ENCODE results near the gene FIGNL2. TPM values are rescaled to one million over a fixed set of nuclear protein-coding genes. Genes with fewer than 3 reads are reported as not detected.
A peak's percentile ranks its signal among the peaks of the same experiment; 100 is the strongest.

The FIGNL2 gene
- total and polyA plus RNA-seq, 12 donors, result 0.22 to 0.69 (median 0.39) TPM

DNA sequence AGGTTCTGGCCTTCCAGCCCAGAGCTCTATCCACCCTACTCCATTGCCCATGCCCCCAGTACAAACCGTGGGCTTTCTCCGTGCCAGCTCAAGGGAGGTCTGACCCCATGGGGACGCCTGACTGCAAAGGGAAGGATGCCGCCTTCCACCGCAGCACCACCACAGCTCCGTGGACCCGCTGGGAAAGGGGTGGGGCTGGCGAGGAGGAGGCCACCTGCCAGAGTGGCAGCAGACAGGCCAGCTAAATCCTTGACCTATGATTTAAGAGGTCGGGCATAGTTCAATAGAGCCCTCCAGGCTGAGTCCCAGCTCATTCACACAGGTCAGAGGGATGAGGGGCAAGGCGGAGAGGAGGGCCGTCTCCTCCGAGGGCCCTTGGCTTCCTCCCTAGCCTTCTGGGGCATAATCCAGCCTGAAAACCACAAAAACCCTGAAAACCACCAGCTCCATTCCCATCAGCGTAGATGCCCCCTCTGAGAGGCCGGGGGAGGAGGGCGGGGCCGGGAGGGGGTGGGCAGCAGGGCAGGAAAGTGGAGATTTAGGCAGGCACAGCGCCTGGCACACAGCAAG, 14.9 kb upstream of the FIGNL2 start:
- Histone ChIP-seq H3K36me3 (no peaks in the 10 kb centered on the region), H3K9me3 (no peaks in the 10 kb centered on the region), H3K4me3 (peak overlapping the region in 9 of 10 donors; percentile 34 to 56 (median 49)), H3K27ac (no peak overlapping the region), H3K27me3 (peaks cover 0 to 59% (median 32%) of the 10 kb centered on the region in 7 donors), H3K4me1 (peaks cover 0 to 20% (median 13%) of the 10 kb centered on the region in 9 donors)
- intact Hi-C loops (cut with DNase I), result loop anchor here in 1 of 10 donors (5.0 kb wide), 1 partner anchor 441 kb away; the partner anchor contains the start of gene SLC4A8
- peak in 3 of 8 donors; percentile 7 to 31 (median 9) for ATAC-seq
- 53 to 55% methylated on average over 17 of the region's 17 CpGs for WGBS, 2 donors
- TF ChIP-seq, protein P1, sequence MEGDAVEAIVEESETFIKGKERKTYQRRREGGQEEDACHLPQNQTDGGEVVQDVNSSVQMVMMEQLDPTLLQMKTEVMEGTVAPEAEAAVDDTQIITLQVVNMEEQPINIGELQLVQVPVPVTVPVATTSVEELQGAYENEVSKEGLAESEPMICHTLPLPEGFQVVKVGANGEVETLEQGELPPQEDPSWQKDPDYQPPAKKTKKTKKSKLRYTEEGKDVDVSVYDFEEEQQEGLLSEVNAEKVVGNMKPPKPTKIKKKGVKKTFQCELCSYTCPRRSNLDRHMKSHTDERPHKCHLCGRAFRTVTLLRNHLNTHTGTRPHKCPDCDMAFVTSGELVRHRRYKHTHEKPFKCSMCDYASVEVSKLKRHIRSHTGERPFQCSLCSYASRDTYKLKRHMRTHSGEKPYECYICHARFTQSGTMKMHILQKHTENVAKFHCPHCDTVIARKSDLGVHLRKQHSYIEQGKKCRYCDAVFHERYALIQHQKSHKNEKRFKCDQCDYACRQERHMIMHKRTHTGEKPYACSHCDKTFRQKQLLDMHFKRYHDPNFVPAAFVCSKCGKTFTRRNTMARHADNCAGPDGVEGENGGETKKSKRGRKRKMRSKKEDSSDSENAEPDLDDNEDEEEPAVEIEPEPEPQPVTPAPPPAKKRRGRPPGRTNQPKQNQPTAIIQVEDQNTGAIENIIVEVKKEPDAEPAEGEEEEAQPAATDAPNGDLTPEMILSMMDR (IDR thresholded peaks at IDR 0.05), result no peak
- DNase-seq, result no peak

DNA sequence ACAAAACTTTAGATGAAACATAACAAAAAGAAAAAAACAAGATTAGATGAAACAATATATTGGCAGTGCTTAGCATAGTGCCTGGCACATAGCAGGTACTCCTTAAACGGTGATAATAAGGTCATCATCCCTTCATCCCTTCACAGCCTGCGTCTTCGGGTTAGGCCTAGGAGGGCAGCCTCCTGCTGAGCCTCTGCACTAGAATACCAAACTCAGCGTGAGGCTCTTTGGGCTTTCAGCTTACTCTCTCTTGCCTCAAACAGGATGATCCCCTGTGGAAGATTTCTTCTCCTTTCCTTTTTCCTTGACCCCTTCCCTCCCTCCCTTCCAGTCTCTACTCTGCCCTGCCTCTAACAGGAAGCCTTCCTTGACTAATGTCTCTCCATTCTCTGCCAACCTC, 14.4 kb upstream of the FIGNL2 start:
- Histone ChIP-seq H3K9me3 (no peaks in the 10 kb centered on the region), H3K36me3 (no peaks in the 10 kb centered on the region), H3K4me3 (no peak overlapping the region), H3K27me3 (peaks cover 0 to 54% (median 30%) of the 10 kb centered on the region in 7 donors), H3K4me1 (peaks cover 0 to 19% (median 13%) of the 10 kb centered on the region in 9 donors), H3K27ac (no peak overlapping the region)
- intact Hi-C loops (cut with DNase I), result loop anchor here in 1 of 10 donors (5.0 kb wide), 1 partner anchor 441 kb away; the partner anchor contains the start of gene SLC4A8
- TF ChIP-seq, protein P1 (IDR thresholded peaks at IDR 0.05), result no peak
- WGBS, 2 donors, result 86 to 89% methylated on average over 4 of the region's 4 CpGs
- DNase-seq (no peak), ATAC-seq (no peak)

- Histone ChIP-seq H3K27me3 (peaks cover 0 to 46% (median 30%) of the 10 kb centered on the region in 7 donors), H3K36me3 (no peaks in the 10 kb centered on the region), H3K4me3 (no peak overlapping the region), H3K27ac (no peak overlapping the region), H3K9me3 (no peaks in the 10 kb centered on the region), H3K4me1 (peaks cover 0 to 25% (median 16%) of the 10 kb centered on the region in 9 donors)
- no peak for DNase-seq
- TF ChIP-seq, protein P1 (IDR thresholded peaks at IDR 0.05), result no peak
- no peak for ATAC-seq
- 92 to 97% methylated on average over 3 of the region's 3 CpGs for WGBS, 2 donors
- intact Hi-C loops (cut with DNase I), result loop anchor here in 1 of 10 donors (5.0 kb wide), 1 partner anchor 439 kb away; the partner anchor contains the start of gene SLC4A8
Observed at GRCh38 chr12:51860986-51861385, 12.5 kb upstream of the FIGNL2 start.

GRCh38 chr12:51855586-51856428, 7.3 kb upstream of the FIGNL2 start:
- ATAC-seq, result peak in 7 of 8 donors; percentile 51 to 79 (median 73)
- Histone ChIP-seq H3K36me3 (no peaks in the 10 kb centered on the region), H3K4me3 (peak overlapping the region in 9 of 10 donors; percentile 16 to 45 (median 37)), H3K27me3 (peaks cover 0 to 12% (median 0%) of the 10 kb centered on the region in 7 donors), H3K27ac (peak overlapping the region in 6 of 10 donors; percentile 19 to 70 (median 44)), H3K9me3 (no peaks in the 10 kb centered on the region), H3K4me1 (peaks cover 4 to 37% (median 18%) of the 10 kb centered on the region in 9 donors)
- DNase-seq, result peak; percentile 47 to 49
- TF ChIP-seq, protein P1 (IDR thresholded peaks at IDR 0.05), result peak in 1 of 9 donors; percentile 4
- intact Hi-C loops (cut with DNase I), result no loop called here
- WGBS, 2 donors, result 11 to 20% methylated on average over 21 of the region's 21 CpGs

All from heart right ventricle (tissue), 16 donors.